ENCODE data around the gene TTLL6.

GRCh38 chr17:48830840-48831548 lies 14.0 kb upstream of the TTLL6 start, which contains the start of gene CALCOCO2:
- TF ChIP-seq CEBPB (IDR thresholded peaks at IDR 0.05; ENCODE audit: low read depth, low read length) (peak; percentile 98), CTCF (conservative IDR thresholded peaks at IDR 0.05; ENCODE audit: low read depth, low read length) (no peak), RAD21 (IDR thresholded peaks at IDR 0.05; ENCODE audit: low read length) (no peak), BHLHE40 (IDR thresholded peaks at IDR 0.05; ENCODE audit: low read depth, low read length) (no peak), RFX5 (IDR thresholded peaks at IDR 0.05; ENCODE audit: low read depth, low read length) (no peak), MAFK (IDR thresholded peaks at IDR 0.05; ENCODE audit: low read depth, low read length) (no peak), MXI1 (IDR thresholded peaks at IDR 0.05; ENCODE audit: borderline replicate concordance, low read depth, low read length) (peak; percentile 53; the same call in 1 of the 2 replicates), POLR2A (IDR thresholded peaks at IDR 0.05; ENCODE audit: low read depth, low read length) (peak; percentile 55; the same call in 1 of the 2 replicates), NFE2L2 (IDR thresholded peaks at IDR 0.05; ENCODE audit: low read depth, low read length) (no peak), ELK1 (IDR thresholded peaks at IDR 0.05; ENCODE audit: borderline replicate concordance, low read depth, low read length) (no peak), USF2 (IDR thresholded peaks at IDR 0.05; ENCODE audit: low read depth, low read length) (peak; percentile 28; the same call in 1 of the 2 replicates)
